ENCODE data around the gene CBX5.
"Not testable (repeated sequence)": the region's sequence is repeated elsewhere in the genome, so short reads cannot be mapped to it uniquely, and the experiment has no call there.

- not testable (repeated sequence) for TF ChIP-seq CTCF (IDR thresholded peaks at IDR 0.05 in 8 of 11, conservative IDR thresholded peaks at IDR 0.05 in 3 of 11); POLR2A (IDR thresholded peaks at IDR 0.05); POLR2AphosphoS5 (IDR thresholded peaks at IDR 0.05)
Measured at GRCh38 chr12:54194611-54195010, 85.3 kb downstream of the CBX5 start.

Measured in spleen (tissue), 7 donors.